NCI-H1436 treated with DMSO at 0.1 percent for 48 hours (cell line): ENCODE data around the gene OR2T4.

Experiments used
- DNase-seq: peaks from one replicate; lab custom pipeline; 2025; lab: John Stamatoyannopoulos, UW

Gene OR2T4, protein sequence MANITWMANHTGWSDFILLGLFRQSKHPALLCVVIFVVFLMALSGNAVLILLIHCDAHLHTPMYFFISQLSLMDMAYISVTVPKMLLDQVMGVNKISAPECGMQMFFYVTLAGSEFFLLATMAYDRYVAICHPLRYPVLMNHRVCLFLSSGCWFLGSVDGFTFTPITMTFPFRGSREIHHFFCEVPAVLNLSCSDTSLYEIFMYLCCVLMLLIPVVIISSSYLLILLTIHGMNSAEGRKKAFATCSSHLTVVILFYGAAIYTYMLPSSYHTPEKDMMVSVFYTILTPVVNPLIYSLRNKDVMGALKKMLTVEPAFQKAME

DNA sequence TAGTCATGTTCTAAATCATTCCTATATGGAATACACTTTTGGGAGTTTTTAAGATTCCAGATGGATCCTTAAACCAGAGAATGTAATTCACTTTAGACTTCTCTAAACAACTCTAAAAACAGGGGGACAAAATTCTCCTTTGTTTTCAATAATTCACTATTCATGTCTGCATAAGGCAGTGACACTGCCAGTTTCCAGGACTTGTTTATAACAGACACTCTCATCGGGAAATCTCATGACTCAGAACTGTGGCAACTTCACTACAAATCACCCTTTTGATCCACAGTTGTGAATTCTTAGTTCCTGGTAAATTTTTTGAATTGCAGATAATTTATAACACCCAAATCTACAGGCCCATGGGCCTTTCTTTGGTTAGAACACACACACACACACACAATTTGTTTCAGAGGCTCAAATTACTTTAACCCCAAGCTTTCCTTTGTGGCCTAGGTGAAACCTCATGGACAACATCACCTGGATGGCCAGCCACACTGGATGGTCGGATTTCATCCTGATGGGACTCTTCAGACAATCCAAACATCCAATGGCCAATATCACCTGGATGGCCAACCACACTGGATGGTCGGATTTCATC lies at the start of gene OR2T4:
OR2T4 (plus strand) TSS at position 545 of the 595 bp plus-strand sequence; CDS start at position 545, 0 bp downstream.
- no peak for DNase-seq

DNA sequence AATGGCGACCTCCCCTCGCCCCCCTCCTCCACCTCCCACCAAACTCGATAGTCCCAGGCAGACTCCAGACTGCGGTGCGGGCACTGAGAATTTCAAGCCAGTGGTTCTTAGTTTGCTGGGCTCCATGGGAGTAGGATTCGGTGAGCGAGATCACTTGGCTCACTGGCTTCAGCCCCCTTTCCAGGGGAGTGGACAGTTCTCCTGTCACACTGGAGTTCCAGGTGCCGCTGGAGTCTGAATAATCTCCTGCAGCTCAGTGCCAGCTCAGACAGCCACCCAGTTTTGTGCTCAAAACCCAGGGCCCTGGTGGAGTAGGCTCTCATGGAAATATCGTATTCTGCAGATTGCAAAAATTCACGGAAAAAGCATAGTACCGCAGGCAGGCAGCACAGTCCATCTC lies 44.7 kb upstream of the OR2T4 start:
- DNase-seq = no peak

DNA sequence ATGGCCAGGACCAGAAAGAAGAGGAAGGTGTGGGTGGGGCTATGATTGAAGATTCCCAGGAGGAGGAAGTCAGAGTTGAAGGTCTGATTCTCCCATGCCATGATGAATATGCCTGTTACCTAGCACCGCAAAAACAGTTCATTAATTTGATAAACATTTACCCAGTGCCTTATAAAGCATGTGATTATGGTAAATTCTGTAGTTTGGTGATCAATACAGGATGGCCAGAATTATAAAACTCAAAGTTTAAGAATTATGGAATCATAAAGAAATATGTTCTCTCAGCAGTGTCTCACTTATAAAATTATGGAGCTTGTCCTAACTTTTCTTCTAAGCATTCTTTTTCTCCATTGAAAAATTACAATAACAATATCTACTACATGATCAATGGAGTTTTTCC lies 37.0 kb upstream of the OR2T4 start, which contains the start of gene OR2M7:
OR2M7 (minus strand) TSS at position 101 of the 400 bp plus-strand sequence; CDS start at position 101, 0 bp downstream.
- no peak for DNase-seq

DNA sequence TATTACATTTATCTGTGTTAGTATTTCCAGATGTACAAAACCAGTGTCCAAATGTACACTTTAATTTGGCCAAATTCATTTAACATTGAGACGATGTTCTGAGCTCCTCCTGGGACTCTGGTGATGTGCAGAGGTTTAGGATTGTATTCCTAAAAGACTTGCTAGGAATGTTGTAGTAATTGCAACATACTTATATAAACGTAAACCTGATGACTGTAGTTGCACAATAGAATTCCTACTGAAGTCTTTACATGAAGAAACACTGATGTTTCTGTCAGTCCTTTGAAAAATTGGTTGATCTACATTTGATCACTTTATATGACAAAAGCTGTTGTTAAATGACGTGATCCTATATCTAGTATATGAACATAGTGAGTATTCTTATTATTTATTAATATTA lies 18.0 kb upstream of the OR2T4 start:
- no peak for DNase-seq

DNA sequence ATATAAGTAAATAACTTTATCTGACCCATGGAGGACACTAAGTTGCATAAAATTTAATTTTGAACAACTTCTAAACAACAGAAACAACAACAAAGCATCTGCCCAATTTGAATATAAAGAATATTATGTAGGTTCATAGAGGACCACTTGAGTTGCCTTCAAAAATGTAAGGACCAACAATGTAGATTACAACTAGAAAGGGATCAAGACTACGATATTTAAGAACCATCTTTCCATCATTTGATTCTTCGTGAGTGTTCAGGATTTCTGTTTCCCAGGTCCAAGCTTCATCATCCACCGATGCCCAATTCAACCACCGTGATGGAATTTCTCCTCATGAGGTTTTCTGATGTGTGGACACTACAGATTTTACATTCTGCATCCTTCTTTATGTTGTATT lies 13.0 kb upstream of the OR2T4 start, which contains the start of gene OR14C36:
OR14C36 (plus strand) TSS at position 301 of the 400 bp plus-strand sequence; CDS start at position 301, 0 bp downstream.
- DNase-seq = no peak

DNA sequence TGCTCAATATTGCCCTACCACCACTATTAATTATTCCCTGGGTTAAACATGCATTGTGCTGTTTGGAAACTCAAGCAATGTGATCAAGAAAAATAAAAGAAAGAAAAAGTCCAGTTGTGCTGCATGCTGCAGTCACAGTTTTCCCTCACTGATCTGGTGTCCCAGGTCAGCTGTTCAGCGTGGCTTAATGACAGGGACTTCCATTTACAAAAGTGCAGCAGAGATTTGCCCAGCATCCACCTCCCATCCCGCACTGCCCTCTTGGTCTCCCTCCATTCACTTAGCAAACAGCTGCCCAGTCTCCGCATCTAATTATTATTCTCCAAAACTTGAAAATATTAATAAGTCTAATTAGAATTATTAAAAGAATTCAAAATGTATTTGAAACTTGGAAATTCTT lies 2.0 kb upstream of the OR2T4 start:
- no peak for DNase-seq

DNA sequence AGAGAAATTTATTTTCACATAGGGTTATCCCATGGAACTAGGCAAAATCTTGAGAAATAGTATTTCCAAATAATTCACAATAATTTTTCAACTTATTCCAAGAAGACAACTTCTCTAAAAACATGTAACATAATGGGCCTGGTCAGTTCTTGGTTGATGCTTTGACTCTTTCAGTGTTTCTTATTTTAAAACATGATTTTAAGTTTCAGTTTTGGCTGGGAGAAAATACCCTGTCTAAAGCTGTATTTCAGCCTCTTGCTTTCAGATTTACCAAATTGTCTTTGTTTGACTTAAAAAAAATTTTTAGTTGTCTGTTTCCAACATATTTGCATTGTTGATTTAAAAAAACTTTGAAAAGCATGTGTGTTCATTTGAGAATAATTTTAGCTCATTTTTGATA lies 5.1 kb downstream of the OR2T4 start:
- no peak for DNase-seq

DNA sequence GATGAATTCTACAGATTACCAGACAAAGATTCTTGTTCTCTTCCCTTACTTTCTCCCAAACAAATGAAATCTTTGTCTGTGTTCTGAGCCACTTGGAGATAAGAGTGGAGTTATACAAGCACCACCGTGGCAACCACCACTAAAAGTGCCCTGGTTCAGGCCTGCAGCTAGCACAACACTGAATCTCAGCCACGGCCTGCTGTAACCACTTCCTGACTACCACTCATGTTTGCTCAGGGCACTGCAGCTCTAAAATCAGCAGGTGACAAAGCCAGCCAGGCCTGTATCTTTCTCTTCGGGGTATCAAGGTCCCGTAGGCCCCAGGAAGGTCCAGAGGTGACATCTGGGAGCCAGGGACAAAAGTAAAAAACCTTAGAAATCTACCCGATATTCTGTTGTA lies 10.9 kb downstream of the OR2T4 start:
- DNase-seq = no peak

DNA sequence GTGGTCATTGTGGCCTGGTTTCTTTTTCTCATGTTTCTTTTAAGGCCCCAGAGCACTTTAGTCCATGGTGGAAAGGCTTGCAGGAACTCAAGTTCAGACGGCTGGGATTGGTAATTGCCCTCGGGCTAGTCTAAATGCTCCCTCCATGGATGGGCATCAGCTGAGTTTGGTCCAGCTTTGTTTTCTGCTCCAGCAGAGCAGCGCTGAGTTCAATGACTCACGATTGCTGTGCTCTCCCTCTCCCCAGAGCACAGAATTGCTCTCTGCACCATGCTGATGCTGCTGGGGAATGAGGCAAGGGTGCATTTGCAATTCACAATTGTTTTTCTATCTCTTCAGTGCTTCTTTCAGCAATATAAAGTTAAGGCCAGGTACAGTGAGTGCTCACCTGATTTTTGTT lies 12.3 kb downstream of the OR2T4 start:
- no peak for DNase-seq

DNA sequence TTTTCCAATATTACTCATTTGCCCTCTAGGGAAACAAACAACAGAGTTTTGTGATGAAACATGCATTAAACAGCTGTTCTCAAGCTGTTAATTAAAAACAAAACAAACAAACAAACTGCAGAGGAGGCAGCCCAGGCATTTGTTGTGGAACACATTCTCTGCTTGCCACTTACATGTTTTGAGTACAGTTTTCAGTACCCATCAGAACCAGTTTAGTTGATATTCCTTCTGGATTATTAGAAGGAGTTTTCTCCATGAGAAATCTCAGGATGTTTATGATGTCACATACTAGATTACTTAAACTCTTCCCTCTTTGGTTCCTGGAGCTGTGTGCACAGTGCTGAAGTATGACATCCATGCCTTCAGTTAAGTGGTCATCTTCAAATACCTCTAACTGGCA lies 14.0 kb downstream of the OR2T4 start, which contains the start of gene OR2T6:
OR2T6 (plus strand) TSS at position 301 of the 400 bp plus-strand sequence. CDS start 11,863 bp downstream, outside the sequence.
- DNase-seq = no peak

DNA sequence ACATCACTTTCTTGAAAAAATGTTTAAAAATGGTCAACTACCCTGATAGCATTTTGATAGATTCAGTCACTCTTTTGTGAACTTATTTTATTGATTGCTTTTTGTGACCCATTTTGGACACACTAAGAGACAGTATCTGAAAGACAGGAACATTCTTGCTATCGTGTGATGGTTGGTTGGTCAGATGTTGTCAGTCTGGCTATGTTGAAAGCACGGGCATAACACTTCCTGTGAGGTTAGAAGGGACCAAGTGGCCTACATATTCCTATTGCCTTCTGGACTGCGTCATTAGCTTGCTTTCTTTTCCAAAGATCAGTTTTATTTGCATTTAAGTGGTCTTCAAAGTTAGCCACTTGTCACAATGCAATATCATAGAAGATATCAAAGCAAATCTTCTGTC lies 15.5 kb downstream of the OR2T4 start:
- DNase-seq = no peak

DNA sequence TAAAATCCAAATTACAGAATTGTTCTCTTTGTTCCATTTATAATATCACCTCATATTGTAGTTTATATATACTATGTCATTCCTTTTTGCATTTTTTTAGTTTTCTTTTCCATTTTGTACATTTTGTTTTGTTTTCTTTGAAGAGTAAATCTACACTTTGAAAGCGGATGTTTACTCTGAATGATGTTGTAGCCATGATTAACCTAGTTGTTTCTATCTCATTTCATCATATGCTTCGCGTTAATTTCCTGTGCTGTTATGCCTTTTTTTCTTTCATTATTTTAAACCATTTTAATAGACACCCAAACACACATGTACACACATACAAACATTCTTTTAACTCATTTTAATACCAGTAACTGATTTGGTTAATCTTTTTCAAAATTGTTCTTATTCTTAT lies 19.4 kb downstream of the OR2T4 start:
- DNase-seq = no peak

DNA sequence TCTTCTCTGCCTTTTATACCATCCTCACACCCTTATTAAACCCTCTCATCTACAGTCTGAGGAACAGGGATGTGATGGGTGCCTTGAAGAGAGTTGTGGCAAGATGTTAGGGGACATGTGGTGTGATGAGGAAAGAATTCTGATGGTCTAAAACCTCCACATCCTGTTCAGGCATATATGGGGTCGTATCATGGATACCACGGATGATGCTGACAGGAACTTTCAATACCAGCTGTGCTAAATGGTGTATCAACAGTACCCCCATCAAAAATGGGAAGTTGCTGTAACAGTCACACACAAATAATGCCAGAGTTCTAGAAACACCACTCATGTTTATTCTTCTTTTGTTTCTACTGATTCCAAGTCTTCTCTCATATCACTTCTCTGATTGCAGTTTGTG lies 27.0 kb downstream of the OR2T4 start:
- DNase-seq = no peak

DNA sequence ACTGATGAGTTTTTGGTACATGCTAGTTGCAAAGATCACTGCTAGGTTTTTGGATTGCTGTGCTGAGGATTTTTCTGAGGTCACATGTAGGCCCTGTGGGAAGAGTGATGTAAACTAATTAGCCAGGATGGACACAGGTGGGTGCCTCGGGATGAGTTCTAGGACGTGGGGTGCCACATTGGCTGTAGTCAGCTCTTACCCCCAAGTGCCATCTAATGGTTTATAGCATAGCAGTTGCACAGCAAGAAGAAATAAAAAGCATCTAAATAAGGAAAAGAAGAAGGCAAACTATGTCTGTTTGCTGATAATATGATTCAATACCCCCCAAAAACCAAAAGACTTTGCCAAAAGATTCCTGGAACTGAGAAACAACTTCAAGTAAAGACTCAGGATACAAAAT lies 31.6 kb downstream of the OR2T4 start:
- DNase-seq = no peak

DNA sequence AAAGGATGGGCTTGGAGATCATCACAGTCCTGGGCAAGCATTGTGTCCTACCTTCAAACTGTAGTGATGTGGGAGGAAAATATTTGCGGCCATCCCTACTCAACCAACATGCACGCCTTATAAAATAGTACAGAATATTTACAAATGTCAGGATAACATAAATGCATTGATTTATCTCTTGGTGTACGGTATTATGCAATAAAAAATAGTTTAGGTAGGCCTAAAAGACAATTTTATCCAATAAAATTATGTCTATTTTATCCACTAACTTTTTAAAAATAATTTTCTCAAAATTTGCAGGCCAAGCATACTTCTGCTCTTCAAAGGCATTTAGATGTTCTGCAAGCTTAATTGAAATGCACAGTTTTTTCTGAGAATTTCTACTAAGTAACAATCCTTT lies 41.3 kb downstream of the OR2T4 start, which contains the start of gene OR2T1:
OR2T1 (plus strand) TSS at position 301 of the 400 bp plus-strand sequence. CDS start 3,100 bp downstream, outside the sequence.
- DNase-seq = no peak

DNA sequence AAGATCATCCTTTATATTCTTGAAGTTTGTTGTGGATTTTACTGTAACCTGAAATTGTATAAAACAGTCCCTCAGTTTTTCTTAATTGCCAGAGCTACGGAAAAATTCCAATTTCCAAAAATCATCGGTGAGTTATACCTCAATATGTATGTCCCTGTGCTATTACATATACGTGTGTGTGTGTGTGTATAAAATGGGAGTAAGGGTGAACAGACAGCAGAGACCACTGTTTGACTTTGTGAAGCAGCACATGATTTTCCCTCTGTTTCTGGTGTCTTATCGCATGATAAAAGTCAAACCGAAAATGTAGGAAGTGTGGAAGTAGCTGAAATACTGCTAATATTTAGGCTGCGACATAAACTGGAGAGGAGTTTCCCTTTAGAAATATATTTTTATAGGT lies 42.6 kb downstream of the OR2T4 start:
- DNase-seq = no peak

DNA sequence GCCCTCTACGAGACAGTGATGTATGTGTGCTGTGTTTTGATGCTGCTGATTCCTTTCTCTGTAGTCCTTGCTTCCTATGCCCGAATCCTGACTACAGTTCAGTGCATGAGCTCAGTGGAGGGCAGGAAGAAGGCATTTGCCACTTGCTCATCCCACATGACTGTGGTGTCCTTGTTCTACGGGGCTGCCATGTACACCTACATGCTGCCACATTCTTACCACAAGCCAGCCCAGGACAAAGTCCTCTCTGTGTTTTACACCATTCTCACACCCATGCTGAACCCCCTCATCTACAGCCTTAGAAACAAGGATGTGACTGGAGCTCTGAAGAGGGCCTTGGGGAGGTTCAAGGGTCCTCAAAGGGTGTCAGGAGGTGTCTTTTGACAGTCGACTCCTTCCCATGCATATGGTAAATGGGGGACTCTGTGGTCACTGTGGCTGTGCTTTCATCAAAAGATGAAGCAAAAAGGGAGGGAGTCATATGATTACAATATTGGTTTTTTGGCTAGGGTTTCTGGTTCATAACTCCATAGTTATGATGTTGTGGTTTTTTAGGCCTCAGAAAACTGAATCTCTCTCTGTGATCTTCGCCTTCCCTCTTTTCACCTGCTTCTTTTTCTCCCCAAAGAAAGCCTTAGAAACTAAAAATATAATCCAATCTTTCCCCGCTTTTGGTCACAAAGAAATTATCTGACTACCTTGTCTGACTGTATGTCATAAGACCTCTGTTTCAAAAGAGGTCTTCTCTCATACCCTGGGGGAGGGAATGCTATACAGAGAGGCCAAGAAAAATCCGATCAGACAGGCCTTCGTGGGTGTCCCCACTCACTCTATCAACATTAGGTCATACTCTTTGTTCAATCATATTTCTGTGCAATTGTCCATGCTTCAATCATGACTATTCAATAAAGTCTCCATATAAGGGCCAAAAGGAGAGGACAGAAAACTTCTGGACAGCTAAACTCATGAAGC lies 45.5 kb downstream of the OR2T4 start:
- DNase-seq = no peak
